IPS-18c (cell line): ENCODE results near the gene WDFY4.

Experiments
- H3K4me3 ChIP-seq: 2 replicates; pipeline ENCODE4 v1.7.0; 2013; ENCODE audit warnings: low read depth, mild to moderate bottlenecking, low read length, moderate library complexity; ENCODE audit not compliant: insufficient read depth
- H3K9me3 ChIP-seq: one replicate; pipeline ENCODE4 v1.6.1; 2013; ENCODE audit warnings: mild to moderate bottlenecking, low read length, moderate library complexity; ENCODE audit not compliant: control insufficient read depth, insufficient read depth

Gene WDFY4

DNA sequence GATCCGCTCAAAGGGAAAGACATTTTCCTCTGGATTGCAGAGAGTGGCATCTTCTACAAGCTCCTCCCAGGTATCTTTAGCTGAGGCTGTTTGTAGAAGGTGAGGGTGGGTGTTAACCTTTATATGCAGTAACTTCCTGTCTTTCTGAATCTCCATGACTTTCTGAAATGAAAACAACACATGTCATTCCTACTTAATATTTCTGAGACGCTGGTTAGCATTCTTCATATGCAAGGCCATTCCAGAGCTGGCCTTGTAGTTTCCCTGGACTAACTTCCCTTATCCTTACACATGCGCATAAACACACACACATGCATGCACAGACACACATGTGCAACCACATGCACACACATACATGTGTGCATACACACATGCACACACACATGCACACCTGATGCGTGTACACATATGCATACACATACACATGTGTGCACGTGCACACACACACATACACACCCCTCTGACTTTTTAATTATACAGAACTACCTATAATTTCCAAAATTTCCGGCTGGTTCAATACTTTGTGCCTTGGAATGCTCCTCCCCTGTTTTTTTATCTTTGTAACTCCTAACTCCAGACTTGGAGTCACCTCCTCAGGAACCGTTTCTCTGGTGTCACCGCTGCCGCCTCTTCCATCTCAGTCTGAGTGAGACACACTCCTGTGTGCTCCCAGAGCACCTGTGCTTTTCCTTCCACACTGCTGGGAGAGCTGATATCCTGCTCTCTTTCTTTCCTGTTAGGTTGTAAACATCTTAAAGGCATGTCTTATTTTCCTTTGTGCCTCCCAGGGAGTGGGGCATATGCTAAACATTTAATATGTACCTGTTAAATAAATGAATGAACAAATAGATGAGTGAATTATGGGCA, 199.7 kb downstream of the WDFY4 start:
- no peak overlapping the region for H3K4me3 ChIP-seq
- H3K9me3 ChIP-seq, result no peaks in the 10 kb centered on the region

DNA sequence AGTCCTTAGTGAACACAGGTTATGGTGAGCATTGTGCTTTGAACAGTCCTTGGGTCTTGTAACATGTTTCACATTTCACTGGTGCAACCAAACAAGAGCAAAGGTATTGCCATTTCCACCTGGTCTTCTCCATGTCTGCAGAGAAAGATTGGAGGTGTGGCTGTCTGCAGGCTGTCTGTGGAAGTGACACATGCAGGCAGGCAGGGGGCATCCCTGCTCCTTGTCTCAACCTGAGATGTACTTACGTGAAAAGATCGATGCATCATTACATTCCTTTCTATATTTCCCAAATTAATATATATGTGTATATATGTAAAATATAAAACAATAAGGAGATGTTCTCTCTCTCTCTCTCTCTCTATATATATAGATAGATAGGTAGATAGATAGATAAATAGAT, 200.7 kb downstream of the WDFY4 start:
- H3K4me3 ChIP-seq, result no peak overlapping the region
- no peaks in the 10 kb centered on the region for H3K9me3 ChIP-seq

DNA sequence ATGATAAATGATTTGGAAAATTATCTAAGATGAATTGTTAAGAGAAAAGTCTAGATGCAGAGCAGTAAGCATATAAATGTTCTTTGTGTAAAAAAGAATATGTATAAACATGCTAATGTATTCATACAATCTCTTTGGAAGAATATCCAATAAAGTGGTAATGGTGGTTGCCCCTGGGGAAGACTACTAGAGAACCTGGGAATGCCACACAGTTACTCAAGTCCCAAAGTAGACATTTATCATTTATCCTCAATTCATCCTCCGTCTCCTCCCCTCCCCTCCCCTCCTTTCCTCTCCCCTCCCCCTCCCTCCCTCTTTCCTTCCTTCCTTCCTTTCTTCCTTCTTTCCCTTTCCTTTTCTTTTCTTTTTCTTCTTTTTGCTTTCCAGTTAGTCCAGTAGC, 203.3 kb downstream of the WDFY4 start:
- H3K4me3 ChIP-seq, result no peak overlapping the region
- no peaks in the 10 kb centered on the region for H3K9me3 ChIP-seq

DNA sequence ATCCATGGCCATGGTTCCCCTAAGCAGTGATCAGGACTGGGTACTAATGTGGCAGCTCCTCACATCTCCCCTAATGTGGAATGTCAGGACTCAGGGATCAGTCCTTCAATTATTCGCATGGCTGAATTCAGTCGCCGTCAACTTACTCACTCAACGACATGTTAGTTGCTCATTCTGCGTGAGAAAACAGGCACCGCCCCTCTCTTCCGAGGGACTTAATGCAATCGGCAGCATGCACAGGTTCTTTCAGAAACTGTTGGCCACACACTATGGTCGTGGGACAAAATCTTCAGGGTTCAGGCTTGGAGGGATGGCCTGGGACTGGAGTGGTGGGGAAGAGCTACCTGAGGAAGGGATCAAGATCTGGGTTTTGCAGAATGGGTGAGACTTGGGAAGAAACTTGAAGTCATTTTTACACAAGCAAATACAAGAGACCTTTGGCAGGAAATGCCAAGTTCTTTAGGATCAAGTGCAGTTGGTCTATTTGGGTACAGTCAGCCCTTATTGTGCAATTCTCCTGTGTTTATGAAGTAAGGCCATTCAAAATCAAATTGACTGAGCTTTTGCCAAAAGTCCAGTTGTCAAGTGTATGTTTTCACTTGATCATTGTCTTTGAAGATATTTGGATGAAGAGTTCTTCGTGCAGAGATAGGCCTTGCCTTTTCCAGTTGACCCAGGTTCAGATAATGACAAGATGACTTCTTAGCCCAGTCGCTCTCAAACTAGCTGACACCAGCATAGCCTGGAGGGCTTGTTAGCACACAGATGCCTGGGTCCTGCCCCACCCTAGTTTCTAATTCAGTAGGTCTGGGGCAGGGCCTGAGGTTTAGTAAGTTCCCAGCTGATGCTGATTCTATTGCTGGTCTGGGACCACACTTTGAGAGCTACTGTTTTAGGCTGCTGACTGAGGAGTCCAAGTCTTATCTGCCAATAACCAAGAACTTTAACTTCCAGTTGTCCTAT, 206.5 kb downstream of the WDFY4 start:
- no peaks in the 10 kb centered on the region for H3K9me3 ChIP-seq
- H3K4me3 ChIP-seq, result no peak overlapping the region

DNA sequence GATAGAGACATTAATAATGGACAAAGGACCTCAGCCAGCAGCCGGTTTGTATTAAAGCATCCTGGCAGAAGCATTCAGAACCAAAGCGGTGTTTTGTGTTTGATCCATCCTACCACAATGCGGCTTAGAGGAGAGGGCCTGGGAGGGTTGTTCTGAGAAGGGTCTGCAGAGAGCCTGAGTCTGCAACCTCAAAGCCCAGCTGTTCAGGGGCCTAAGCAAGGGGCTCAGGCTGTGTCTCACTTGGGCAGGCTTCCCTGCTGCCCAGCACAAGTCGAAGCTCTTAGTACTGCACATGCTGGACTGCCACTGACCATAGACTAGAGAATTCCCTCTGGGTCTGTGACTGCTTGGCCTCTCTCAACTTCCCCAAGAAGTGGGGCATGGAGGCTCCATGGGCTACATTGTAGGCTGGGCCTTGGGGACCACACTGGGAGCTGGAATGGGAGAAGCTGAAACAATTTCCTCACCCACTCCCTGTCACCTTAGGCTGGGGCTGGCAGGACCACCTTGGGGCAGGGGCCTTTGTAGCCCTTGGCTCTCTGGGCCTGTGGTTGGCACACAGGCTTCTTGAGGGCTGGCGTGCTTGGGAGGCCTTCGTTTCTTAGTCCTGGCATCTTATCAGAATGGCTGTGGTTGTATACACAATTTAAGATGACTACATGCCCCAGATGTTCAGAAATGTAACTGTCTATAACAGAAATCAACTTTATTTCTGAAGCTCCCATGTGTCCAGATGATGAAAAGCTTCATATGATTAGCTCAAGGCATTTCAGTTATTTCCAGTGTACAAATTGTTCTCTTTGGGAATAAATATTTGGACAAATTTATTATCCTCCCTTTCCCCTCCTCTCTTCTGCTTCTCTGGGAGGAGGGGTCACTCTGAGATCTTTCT, 210.5 kb downstream of the WDFY4 start:
- H3K4me3 ChIP-seq, result no peak overlapping the region
- no peaks in the 10 kb centered on the region for H3K9me3 ChIP-seq

DNA sequence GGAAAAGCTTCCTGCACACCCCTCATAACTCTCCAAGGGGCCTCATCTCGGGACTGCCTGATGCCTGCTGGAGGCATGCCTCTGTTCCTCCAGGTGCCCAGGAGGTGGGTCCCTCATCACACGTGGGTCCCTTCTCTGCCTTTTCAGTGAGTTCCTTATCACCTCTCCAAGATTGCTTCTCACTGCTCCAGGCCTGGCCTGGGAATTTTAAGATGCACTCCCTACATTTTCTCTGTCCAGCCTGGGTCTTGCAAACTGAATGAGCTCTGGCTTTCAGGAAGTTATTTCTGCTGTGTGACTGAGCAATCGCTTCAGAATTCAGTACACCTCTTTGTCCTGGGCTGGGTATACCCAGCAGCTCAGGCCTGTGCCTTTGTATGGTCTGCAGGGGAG, 211.1 kb downstream of the WDFY4 start:
- Histone ChIP-seq H3K9me3 (no peaks in the 10 kb centered on the region), H3K4me3 (no peak overlapping the region)

DNA sequence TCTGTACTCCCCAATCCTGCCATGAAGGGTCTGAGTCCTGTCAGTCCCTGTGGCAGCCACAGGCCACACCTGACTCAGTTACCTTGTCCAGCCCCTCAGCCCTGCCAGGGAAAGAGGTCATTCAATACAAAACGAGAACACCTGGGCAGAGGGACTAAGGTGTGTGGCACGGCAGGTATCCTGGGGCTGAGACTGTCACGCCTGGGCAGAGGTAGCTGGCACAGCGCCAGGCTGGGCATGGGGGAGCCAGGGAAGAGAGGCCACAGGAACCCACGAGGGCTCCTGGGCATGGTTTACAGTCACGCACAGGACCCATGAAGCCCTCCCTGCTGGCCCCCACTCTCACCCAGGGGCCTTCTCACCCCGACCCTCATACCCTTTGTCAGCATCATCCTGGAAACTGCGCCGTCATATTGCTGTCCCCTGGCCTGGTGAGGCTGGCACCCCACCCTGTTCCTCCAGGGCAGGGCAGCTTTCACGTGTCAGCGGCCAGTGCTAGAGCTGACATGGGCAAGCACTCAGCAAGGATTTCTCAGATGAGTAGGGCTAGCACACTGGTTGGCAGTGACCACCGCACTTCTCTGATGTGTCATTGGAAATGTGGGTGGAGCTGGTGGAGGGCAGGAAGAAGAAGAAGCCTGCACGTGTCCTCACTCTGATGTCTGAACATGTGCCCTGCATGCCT, 212.2 kb downstream of the WDFY4 start:
- Histone ChIP-seq H3K4me3 (no peak overlapping the region), H3K9me3 (no peaks in the 10 kb centered on the region)

DNA sequence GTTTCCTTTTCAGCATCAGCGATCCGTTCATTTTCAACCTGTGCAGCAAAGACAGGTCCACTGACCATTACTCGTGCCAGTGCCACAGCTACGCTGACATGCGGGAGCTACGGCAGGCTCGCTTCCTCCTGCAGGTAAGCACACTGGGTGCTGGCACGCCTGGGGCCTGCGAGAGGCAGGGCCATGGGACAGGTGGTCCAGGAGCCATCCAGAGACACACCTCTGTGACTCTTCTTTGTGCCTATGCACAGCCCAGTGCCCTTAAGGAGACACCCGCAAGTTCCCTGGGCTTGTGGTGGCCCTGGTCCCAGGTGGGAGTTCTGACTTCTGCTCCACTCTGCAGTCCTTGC, 212.7 kb downstream of the WDFY4 start:
- Histone ChIP-seq H3K9me3 (no peaks in the 10 kb centered on the region), H3K4me3 (no peak overlapping the region)

DNA sequence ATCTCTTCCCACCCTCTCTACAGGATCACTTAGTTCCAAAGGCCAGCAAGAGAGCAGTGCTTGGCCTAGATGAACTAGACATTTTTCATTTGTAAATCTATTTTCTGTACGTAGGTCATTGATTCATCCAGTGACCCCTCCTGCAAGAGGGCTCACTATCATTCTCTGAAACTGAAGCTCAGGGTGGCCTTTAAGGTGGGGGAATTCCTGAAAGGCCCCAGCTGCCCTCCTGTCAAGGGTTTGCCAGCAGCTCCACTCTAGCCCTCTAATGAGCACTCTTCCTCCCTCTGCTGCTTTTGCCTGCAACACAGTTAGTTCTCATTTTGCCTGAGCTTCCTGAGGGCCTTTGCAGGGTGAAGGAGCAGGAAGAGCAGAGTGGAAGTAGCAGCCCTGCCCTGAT, 213.8 kb downstream of the WDFY4 start:
- Histone ChIP-seq H3K9me3 (no peaks in the 10 kb centered on the region), H3K4me3 (no peak overlapping the region)

DNA sequence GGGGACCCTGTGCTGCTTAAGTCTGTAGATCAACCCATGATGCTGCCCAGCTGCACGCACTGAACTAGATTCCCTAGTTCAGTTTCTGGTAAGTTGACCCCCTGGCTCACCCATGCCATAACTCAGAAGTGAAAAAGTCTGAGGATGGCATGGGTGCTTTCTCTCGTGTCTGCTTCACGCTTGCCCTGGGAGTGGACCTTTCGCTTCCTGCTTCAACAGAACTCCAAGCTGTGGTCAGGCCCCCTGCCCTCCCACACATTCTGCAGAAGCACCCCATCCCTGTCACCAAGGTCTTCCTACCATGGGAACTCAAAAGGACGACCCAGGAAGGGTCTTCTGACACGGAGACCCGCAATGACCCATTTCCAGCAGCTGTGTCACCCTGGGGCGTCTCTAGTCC, 215.1 kb downstream of the WDFY4 start:
- Histone ChIP-seq H3K4me3 (no peak overlapping the region), H3K9me3 (no peaks in the 10 kb centered on the region)

DNA sequence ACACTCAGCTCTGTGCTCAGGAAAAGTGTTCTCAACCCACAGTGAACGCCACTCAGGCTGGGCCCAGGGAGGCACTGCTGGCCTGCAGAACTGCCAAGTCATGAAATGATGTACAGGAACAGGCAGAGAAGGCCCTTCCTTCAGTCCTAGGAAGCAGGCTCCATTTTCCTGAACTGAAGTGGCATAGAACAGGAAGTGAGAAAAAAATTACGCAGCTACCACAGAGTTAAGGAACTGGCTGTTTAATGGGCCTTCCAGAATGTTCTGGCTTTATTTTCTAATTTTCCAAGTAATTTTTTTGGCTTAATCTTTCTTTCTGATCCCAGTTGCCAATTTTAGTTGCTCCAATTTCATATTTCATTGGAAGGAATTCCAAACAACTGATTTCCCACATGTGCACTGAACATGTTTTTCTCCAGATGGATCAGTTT, 215.7 kb downstream of the WDFY4 start:
- no peak overlapping the region for H3K4me3 ChIP-seq
- no peaks in the 10 kb centered on the region for H3K9me3 ChIP-seq

DNA sequence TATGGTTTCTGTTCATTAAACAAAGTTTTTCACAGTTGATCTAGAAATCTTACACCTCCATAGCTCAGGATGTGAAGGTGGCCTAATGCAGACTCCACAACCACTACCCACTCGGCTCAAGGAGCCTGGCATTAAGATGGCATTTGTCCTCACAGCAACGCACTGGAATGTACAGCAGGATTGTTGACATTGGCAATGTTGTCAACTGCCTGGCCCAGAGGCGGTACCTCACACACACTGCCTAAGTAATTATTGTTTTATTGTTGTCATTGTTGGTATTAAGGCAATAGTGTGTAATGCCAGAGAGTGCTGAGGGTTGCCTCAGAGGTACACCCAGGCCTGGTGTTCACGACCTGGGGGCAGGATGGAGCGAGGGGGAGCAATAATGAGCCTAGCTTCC, 216.6 kb downstream of the WDFY4 start:
- Histone ChIP-seq H3K4me3 (no peak overlapping the region), H3K9me3 (no peaks in the 10 kb centered on the region)

DNA sequence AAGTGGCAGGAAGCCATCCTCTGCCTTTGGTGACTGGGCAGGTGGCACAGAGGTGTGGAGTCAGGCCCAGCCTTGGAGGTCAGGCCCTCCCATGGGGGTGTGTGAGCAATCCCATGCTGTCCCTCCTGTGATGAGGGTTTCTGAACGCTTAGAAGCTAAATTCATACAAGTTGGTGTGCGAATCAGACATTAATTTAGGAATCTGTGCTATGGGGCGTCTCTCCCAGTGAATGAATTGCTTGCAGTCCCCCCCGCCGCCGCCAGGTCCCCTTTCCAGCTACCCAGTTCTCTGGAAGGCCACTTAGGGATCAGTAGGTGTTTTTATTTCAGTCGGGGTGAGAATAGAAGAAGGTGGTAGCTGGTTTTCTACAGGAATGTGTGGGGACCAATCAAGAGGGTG, 217.4 kb downstream of the WDFY4 start:
- no peaks in the 10 kb centered on the region for H3K9me3 ChIP-seq
- no peak overlapping the region for H3K4me3 ChIP-seq

DNA sequence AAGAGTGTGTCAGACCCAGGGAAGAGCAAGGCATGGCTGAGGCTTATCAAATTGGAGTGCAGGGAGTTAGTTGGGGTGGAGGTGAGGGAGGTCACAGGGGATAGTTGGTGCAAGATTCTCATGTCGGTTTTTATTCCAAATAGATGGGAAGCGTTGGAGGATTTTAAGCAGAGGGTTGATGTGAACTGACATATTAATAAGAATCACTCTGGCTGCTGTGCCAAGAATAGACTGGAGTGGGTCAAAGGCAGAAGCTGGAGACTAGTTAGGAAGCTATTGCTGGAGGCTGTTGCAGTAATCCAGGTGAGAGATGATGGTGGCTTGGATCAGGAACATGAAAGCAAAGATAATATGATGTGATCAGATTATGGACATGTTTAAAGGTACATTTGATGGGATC, 218.5 kb downstream of the WDFY4 start:
- Histone ChIP-seq H3K9me3 (no peaks in the 10 kb centered on the region), H3K4me3 (no peak overlapping the region)

DNA sequence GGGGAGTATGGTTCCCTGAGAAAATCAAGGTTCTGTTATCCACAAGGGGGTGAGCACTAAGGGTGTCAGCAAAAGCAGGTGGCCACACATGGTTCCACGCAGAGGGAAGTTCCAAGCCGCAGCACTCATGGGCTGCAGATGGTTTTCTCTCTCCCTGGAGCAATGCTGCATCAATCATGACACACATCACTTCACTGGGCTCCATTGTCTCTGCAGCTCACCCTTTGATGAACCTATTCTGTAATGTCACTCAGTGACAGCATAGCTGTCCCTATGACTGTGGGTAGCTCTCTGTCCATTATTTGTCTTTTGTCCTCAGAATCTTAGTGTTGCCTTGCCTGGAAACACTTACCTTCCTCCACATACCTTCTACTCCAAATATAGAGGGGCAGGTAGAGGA, 220.2 kb downstream of the WDFY4 start:
- no peaks in the 10 kb centered on the region for H3K9me3 ChIP-seq
- H3K4me3 ChIP-seq, result no peak overlapping the region

DNA sequence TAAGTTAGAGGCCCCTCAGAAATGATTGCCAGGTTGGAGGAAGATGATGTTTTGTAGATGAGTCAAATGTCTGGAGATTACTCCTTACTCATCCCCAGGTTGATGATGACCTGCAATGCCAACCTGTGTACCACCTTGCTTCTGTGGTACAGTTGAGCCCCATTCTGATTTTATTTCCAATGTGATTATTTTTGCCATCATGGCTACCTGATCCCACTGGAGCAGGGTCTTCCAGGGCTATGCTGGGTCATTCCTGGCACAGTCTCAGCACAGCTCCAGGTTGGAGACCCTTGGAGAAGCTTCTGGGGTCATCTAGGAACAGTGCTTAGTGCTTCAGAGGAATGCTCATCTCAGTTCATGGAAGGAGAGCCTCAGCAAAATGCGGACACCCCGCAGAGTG, 220.6 kb downstream of the WDFY4 start:
- H3K9me3 ChIP-seq, result no peaks in the 10 kb centered on the region
- no peak overlapping the region for H3K4me3 ChIP-seq

DNA sequence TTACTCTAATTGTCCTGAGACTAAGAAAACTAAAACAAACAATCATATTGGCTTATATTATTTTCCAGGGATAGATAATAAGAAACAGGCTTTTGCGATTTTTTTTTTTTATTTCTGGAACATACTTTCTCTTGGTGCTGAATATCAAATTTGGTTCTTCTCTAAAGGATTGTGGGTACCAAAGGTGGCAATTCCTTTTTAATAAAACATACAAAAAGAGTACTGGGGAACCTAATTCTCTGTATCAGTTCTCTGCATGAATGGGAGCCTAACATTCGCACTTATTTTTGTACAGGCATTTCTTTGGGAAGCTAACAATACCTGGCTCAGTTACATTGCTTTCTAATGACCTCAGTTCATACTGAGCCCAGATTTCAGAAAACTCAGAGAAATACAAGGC, 222.2 kb downstream of the WDFY4 start:
- Histone ChIP-seq H3K4me3 (no peak overlapping the region), H3K9me3 (no peaks in the 10 kb centered on the region)
